Stimulated activated CD8-positive, alpha-beta memory T cell treated with anti-CD3 and anti-CD28 coated beads, Interleukin-7, amount 100 ng/mL, for 24 hours (primary cell): ENCODE measurements around the gene GBE1.
"Not testable (repeated sequence)": the region's sequence is repeated elsewhere in the genome, so short reads cannot be mapped to it uniquely, and the experiment has no call there.

Experiments
- DNase-seq: peaks from one replicate; pipeline ENCODE4 v3.0.0-alpha.2; 2020; ENCODE audit warnings: low read depth

GBE1 gene

DNA sequence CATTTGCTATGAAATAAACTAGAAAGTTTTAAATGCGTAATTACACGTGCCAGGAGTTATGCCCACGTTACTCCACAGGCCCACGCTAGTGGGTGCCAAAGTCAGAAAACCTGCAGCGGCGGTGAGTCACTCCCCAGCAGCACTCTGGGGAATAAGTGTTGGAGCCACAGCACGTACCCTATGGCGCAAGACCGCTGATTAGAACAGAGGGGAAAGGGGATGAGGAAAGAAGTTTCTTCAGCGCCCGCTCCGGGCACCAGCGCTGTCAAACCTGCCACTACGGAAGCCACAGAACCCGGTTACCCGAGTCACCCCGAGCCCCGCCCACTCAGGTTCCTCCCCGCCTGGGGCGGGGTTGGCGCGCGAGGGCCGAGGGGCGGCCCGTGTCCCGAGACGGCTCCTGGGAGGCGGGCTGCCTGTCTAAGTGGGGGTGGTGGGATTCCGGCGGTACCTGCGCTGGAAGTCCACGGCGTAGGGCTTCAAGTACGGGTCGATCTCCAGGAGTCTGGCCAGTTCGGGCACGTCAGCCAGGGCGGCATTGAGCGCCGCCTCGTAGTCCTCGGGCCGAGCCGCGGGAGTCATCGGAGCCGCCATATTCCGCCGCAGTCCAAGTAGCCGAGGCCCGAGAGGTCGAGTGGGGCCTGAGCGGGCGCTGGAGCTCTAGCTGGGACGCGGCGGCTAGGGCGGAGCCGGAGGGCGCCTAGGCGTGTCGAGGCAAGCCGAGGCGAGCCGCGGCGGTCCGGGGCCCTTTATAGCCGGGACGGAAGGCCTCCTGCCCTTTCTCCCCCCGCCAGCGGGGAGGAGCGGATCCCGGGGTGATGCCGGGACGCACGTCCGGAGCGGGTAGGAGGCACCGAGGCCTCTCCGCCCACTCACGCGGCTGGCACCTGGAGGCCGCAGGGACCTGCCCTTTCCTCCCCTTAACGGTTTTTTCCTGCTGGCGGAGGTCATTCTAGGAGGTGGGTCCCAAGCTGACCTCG, at the start of gene GBE1:
TSS of gene GBE1 (minus strand) at position 722 of the 980 bp plus-strand sequence. CDS start at position 594, 128 bp downstream.
- peak; percentile 71 for DNase-seq

DNA sequence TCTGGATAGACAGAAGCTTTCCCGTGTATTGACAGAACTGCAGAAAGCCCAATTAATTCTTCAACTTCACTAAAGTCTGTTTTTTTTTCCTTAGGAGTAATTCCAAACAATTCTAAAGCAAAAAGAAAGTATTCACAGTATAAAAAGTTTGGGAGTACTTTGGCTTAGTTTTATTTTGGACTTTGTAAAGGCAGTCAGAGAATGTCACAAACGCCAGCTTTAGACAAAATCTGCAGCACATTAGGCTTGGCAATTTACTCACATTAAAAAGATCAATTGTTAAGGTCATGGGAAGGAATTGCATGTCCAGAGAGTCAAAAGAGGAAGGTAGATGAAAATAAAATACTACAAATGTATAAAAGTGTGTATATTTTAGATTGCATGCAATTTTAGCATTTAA, 47.5 kb upstream of the GBE1 start:
- DNase-seq: no peak

DNA sequence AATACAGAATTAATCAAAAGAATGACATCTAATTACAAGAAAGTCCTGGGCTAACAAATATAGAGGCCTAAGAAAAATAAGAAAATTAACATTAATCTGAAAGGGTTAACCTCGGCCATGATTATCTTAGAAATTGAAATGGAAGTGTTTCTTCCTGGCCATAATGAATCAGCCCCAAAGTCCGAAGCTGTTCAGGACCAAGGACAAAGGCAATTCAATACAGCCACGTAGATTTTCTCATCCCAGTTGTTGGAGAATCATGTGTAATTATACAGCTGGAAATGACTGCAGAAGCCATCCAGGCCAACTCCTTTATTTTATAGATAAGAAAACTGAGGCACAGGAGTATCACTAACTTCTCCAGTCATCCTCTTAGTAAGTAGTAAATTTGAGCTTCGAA, 38.0 kb upstream of the GBE1 start:
- DNase-seq: no peak

DNA sequence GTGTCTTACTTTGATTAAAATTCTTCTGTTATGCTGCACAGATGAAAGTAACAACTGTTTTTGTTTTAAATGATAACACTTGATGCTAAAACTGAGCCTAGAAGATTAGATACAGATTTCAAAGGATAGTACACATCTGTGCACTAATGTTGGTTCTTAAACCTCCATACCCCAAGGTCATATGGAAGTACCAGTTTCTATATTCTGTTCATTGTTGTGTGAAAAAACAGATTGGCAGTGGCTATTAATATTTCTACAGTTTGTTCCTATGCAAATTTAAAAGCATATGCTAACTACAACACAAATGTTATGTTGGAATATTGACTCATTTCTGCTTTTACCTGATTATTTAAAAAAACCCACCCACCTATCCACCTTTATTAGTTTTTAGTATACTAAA, 32.0 kb upstream of the GBE1 start:
- no peak for DNase-seq

DNA sequence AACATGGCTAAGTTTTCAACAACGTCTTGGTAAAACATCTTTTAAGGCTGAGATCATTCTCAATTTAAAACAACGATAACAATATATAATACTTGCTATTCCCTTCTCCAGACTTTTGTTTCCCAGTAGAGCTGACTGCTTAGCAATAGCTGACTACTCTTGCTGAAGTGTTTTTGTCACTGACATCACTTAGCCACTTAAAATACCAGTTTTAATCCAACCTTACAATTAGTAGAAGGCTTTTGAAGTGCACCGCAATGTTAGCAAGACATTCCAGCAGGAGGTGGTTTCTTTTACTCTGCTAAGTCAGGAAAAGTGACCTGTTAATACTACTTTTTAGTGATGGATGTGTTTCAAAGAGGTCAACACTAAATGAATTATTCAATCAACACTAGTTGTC, 28.7 kb upstream of the GBE1 start:
- no peak for DNase-seq

DNA sequence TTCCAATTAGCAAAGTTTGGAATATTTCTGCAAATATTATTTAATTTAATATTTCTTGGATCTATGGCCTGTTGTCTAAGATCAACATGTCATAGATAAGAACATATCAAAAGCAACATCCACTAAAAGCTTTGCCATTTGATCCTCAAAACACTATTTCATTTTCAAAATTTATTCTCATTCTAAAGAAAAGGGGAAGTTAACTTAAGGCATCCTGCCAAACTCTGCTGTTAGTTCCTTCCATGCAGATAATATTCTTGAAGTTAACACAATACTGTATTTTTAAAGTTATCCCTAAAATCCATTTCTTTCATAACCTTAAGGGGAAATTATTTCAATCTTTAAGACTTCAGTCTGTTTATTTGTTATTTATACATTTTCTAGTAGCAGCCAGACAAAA, 28.2 kb upstream of the GBE1 start:
- DNase-seq: no peak

DNA sequence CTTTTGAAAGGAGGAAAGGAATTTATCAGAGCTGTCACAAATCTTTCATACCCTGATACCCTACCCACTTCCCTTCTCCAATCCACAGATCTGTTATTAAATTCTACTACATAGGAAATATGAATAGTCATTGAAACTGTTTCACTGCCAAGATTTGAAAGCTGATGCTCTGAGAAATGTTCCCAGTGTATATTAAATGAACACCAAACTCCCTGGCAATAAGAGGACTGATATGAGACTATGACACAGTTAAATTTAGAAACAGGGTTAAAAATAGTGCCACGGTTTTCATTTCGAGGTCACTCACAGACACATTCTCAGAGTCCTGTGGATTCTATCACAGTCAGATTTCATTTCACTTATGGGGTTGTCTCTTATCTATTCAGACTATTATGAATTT, 27.2 kb upstream of the GBE1 start:
- DNase-seq: no peak

DNA sequence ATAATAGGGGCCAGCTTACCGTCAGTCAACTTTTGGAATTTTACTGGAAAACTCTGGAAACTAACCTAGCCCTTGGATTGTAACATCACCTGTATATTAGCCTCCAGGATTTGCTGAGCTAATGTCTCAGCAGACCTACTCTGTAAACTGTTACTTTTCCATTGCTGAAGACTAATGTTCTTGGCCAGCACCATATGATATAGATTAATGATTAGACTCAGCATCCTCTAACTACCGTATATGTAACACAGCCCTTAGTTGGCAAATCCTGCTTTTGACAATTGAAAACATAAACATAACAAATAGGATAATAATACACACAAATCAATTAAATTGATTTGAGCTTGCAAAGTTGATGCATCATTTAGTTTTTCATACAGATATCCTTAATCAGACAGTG, 26.6 kb upstream of the GBE1 start:
- DNase-seq: no peak

DNA sequence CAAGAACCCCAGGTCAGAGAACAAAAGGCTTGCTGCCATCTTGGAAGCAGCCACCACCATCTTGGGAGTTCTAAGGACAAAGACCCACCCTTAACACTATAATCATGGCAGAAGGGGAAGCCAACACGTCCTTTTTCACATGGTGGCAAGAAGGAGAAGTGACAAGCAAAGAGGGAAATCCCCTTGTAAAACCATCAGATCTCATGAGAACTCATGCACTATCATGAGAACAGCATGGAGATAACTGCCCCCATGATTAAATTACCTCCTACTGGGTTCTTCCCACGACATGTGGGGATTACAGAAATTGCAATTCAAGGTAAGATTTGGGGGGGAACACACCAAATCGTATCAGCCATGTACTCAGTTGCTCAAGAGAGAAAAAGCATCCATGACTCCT, 21.1 kb upstream of the GBE1 start:
- no peak for DNase-seq

DNA sequence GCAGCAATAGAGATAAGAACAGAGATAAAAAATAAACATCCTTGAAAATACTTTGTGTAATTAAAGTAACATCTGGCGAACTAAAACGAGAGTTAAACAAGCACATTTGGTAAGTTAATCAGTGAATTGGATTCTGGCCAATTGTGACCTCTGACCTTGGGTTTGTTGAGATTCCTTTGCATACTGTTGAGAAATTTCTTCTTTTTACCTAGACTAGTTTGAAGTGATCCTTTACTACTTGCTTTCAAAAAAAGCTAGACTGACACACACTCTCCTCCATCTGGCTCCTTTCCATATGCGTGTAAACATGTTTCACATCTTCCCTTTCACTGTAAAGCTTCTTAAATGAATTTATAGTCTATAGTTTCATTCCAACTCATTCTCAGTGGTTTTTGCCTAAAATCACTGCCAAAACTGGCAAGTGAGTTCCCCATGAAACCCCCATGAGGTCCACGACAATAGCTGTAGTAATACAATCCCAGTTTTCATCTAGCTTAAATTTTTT, 17.3 kb upstream of the GBE1 start:
- DNase-seq: no peak

DNA sequence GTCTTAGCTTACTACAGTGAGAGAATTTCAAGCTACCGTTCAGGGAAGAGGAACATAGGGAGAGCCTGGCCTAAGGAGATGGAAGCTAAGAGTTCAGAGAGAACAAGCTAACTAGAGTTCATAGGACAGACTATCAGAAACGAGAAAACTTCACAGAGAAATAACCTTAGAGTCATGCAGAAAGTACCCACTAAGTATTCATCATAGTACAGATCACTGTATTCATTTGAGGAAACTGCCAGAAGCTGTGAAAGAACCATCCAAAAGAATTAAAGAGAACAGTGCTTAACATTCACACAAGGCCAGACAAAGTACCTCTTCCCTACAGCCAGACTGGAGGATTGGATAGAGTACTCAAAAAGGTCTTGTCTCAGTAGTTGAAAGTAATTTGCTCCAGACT, 15.2 kb upstream of the GBE1 start:
- DNase-seq: no peak

DNA sequence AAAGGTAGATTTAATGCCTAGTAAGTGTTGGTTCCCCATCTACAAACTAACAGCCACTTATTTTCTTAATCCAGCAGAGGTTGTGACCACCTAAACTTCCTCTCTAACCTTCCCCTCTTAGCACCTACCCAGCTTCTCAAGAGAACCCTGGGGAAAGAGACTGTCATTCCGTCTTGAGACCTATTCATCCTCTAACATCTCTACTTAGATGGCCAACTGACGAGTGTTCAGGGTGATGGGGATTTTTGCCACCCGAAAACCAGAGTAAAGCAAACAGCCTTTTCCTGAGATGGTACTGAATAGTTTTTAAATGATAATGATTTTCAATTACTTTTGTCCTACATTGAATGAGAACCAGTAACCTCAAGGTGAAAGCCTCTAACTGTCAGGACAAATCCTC, 9.3 kb upstream of the GBE1 start:
- DNase-seq: no peak

DNA sequence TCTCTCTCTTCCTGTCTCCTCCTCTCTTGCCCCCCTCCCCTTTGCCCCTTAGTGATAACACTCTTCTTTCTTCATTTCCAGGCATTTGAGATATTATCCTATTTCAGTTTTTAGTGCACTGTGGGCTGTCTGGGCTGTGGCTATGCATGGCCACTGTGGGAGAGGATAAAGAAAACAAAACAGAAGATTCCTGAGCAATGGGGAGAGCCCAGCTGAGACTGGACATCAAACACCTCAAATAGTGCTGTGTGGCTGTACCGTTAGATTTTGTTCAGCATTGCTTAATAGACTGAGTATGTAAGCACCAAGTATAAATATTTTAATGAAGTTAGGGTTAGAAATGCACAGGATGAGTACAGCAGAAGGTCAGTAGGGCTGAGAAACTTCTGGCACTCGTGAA, 7.9 kb upstream of the GBE1 start:
- no peak for DNase-seq

DNA sequence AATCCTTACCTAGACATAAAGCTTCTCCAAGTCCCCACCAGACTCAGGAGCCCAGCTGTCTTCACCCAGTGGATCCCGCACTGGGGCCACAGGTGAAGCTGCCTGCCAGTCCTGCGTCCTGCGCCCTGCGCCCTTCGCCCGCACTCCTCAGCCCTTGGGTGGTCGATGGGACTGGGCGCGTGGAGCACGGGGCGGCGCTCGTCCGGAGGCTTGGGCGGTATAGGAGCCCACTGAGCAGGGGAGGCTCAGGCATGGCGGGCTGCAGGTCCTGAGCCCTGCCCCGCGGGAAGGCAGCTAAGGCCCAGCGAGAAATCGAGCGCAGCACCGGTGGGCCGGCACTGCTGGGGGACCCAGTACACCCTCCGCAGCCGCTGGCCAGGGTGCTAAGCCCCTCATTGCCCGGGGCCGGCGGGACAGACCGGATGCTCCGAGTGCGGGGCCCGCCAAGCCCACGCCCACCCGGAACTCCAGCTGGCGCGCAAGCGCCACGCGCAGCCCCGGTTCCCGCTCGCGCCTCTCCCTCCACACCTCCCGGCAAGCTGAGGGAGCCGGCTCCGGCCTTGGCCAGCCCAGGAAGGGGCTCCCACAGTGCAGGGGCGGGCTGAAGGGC, 5.9 kb upstream of the GBE1 start:
- DNase-seq: not testable (repeated sequence)

DNA sequence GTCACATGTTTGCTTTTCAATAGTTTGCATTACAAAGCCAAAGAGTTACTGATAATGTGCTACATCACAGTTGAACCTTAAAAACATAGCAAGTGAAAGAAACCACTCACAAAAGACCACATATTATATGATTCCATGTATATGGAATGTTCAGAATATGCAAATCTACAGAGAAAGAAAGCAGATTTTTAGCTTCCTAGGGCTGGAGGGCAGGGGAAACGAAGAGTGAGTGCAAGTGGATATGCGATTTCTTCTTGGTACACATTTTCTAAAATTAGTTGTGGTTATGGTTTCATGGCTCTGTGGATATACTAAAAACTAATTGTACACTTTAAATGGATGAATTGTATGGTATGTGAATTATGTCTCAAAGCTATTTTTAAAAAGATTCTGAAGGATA, 4.0 kb upstream of the GBE1 start:
- DNase-seq: no peak

DNA sequence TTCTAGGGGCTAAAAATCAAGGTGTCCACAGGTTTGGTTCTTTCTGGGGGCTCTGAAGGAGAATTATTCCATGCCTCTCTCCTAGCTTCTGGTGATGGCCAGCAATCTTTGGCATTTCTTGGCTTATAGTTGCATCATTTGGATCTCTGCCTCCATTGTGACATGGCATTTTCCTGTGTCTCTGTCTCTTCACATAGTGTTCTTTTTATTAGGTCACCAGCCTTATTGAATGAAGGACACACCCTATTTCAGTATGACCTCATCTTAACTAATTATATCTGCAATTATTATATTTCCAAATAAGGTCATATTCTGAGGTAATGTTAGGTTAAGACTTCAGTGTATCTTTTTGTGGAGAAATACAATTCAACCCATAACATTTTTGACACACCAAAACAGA, 3.2 kb upstream of the GBE1 start:
- no peak for DNase-seq

DNA sequence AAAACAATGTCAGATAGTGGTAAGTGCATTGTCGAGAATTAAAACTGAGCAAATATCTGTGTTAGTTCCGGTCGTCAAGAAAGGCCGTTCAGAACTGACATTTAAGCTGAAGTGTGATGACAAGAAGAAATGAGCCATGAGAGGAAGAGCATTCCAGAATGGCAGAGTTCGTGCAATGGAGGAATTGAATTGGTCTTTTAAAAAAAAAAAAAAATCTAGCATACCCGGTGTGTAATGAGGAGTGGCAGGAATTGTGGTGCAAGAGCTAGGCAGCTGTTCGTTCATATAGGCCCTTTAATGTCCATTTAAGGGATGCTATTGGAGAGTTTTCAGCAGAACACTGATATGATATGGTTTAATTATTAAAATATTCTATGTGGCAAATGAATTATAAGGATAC, 2.6 kb upstream of the GBE1 start:
- DNase-seq: no peak

DNA sequence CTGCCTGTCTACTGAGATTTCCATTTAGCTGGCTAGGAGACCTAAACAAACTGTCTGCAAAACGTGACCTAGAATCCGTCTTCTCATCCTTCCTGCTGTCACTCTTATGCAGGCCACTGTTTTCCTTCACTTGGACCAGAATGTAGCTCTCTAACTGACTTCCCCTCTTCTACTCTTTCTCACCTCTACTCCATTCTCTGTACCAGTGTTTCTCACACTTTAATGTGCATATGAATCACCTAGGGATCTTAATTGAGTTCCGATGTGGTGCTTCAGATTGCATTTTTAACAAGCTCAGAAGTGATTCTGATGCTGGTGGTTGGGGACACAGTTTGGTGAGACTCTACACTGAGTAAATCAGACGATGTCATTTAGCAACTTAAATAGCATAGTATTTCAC, 1.6 kb upstream of the GBE1 start:
- no peak for DNase-seq

DNA sequence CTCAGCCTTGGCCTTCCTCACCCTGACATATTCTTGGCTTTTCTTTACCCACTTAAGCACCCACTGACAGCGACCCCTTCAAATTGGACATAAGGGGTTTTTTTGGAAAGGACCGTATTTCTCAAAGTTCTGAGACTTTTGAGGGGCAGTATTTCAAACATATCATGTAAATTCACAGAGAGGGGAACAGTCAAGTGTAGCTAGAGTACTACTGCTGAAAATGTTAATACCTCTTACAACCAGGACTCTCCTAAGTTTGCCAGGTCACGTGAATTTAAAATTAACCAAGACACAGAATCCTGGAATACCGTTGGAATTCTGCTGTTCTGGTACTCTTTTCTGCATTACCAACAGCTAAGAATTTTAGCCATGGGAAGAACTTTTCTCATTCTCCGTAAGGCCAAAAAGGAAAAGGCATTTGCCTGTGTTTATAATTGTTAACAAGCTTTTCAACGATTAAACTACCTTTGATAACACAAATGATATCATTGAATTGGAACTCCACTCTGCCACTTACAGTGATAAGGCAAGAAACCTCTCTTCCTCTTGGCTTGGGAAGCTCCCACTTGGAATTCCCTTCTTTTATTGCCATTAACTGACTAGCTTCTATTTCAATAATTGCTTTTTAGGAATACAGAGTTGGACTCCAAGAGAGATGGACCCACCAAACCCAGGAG, 597 bp upstream of the GBE1 start:
- no peak for DNase-seq

DNA sequence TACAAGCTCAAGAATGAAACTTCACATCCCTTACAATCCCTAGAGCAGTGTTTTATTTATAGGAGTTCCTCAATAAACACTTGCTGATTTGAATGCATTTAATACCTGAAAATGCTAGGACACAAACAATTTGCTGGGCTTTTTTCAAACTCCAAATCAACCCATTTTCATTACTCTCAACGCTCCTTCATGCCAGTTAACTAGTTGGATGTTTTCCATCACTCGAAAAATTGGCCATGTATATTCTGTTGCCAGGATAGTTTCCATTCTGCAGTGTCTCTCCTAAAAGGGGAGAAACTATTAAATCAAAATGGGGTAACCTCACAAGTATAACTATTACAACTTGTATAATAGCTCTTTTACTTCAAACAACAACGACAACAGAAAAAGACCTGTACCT, 1.2 kb downstream of the GBE1 start:
- DNase-seq: no peak

DNA sequence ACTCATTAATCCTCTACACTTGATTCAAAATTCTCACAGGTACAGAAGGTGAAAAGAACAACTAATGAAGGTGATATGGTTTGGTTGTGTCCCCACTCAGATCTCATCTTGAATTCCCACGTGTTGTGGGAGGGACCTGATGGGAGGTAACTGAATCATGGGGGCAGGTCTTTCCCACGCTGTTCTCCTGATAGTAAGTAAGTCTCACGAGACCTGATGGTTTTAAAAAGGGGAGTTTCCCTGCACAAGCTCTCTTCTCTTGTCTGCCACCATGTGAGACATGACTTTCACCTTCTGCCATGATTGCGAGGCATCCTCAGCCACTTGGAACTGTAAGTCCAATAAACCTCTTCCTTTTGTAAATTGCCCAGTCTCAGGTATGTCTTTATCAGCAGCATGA, 2.7 kb downstream of the GBE1 start:
- DNase-seq: not testable (repeated sequence)

DNA sequence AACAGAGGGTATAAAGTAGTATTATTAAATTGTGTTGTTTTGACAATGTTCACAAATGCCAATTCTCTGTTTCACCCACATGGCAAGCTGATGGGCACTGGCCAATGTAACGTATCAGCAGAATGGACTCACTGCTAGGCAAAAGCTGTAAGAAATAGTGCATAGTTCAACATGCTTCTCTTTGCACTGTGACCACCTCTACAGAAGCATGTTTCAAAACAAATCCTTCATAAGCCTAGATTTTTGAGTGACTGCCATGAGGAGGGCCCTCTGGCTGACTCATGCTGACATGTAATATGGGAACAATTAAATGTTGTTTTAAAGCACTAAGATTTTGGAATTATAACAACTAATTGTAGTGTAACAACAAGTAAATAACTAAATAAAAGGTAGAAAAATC, 3.2 kb downstream of the GBE1 start:
- no peak for DNase-seq
